ENCODE measurements around the gene VPS45. TPM values are rescaled to one million over a fixed set of nuclear protein-coding genes. Genes with fewer than 3 reads are reported as not detected.

Gene VPS45
- total RNA-seq, 1 donor from 2014 or later = 37.4 TPM

DNA sequence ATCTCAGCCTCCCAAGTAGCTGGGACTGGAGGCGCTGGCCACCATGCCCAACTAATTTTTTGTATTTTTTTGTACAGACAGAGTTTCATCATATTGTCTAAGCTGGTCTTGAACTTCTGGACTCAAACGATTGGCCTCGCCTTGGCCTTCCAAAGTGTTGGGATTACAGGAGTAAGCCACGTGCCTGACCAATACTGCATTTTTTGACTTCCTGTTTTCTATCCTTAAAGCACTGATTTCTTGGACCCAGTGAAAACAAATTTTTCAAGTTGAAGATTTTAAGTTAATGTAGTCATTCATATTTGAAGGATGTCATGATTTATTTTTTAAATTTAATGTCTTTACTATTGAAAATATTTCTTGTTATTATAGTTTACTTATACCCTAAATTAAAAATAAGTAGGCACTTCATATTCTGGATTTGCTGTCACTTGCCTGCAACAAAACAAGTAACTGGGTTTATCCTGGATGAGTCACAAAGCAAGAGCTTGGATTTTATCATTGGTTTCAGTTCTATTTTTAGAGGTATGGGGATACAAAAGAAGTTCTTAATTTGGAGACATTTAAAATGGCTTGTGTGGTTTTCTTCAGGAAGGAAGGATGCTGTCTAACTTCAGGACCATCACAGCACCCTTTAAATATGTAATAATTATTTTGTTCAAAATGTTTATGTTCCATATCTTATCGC is 2.2 kb upstream of the VPS45 start:
- DNase-seq (no peak), ATAC-seq (no peak)
- no peak overlapping the region for H3K4me3 ChIP-seq
- no peaks in the 10 kb centered on the region for H3K9me3 ChIP-seq
- no peaks in the 10 kb centered on the region for H3K27me3 ChIP-seq
- no peak overlapping the region for H3K27ac ChIP-seq
- H3K36me3 ChIP-seq = peaks cover 7% of the 10 kb centered on the region
- intact Hi-C loops (cut with DNase I) = no loop called here
- TF ChIP-seq, protein P1, sequence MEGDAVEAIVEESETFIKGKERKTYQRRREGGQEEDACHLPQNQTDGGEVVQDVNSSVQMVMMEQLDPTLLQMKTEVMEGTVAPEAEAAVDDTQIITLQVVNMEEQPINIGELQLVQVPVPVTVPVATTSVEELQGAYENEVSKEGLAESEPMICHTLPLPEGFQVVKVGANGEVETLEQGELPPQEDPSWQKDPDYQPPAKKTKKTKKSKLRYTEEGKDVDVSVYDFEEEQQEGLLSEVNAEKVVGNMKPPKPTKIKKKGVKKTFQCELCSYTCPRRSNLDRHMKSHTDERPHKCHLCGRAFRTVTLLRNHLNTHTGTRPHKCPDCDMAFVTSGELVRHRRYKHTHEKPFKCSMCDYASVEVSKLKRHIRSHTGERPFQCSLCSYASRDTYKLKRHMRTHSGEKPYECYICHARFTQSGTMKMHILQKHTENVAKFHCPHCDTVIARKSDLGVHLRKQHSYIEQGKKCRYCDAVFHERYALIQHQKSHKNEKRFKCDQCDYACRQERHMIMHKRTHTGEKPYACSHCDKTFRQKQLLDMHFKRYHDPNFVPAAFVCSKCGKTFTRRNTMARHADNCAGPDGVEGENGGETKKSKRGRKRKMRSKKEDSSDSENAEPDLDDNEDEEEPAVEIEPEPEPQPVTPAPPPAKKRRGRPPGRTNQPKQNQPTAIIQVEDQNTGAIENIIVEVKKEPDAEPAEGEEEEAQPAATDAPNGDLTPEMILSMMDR (IDR thresholded peaks at IDR 0.05) = no peak
- peaks cover 21% of the 10 kb centered on the region for H3K4me1 ChIP-seq

DNA sequence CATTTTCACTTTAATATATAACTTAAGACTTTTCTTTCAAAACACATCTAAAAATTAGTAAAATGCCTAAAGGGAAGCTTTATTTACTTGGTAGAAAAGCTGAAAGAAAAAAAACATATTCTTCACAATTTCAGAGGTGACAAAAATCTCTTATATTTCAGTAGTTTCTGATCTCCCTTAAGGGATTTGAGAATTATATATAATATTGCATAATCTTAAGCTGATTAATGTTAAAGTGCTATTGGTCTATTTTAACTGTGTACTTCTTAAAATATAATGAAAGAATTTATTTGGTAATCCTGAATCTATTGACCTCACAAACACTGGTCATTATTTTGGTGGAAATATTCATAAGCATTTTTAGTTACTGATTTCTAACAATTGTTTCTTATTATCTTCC is 1.2 kb upstream of the VPS45 start:
- DNase-seq = no peak
- H3K27me3 ChIP-seq = no peaks in the 10 kb centered on the region
- no peak for ATAC-seq
- peak overlapping the region; percentile 92 for H3K27ac ChIP-seq
- peaks cover 7% of the 10 kb centered on the region for H3K36me3 ChIP-seq
- TF ChIP-seq, protein P1 (IDR thresholded peaks at IDR 0.05) = no peak
- intact Hi-C loops (cut with DNase I) = no loop called here
- H3K4me1 ChIP-seq = peaks cover 21% of the 10 kb centered on the region
- no peaks in the 10 kb centered on the region for H3K9me3 ChIP-seq
- peak overlapping the region; percentile 84 for H3K4me3 ChIP-seq

DNA sequence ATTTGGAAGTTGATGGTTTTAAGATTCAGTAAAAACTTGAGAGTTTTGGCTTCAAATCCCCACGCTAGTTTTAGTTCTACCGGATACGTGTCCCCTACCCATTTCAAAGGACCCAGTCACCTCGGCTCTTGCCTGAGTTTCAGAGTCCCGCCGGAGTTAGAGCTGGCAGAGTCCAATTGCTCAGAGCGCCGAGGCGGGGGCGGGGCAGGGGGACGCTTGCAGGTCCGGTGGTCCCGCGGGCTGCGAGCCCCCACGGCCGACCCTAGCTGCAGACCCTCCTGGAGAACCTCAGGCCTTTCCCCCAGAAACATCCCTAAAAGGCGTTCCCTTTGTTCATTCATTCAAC is 765 bp upstream of the VPS45 start:
- H3K4me1 ChIP-seq = peaks cover 21% of the 10 kb centered on the region
- TF ChIP-seq, protein P1 (IDR thresholded peaks at IDR 0.05) = no peak
- H3K36me3 ChIP-seq = peaks cover 9% of the 10 kb centered on the region
- peak overlapping the region; percentile 84 for H3K4me3 ChIP-seq
- intact Hi-C loops (cut with DNase I) = no loop called here
- ATAC-seq = peak; percentile 48
- H3K27ac ChIP-seq = peak overlapping the region; percentile 92
- DNase-seq = peak; percentile 78
- H3K9me3 ChIP-seq = no peaks in the 10 kb centered on the region
- no peaks in the 10 kb centered on the region for H3K27me3 ChIP-seq

DNA sequence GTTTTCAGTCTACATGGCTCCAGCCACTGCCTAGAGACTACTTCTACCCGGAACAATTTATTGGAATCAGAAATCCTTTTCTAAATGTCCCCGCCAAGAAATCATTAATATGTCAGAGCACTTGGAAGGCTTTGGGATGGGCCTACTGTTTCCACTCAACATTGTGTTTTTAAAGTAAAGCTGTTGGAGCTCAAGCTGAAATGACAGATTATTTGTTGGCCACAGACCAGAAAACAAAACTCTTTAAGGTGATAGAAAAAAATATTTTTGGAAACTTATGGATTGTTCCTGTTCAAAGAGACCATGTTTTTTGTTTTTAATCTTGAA is 496 bp downstream of the VPS45 start:
- H3K9me3 ChIP-seq = no peaks in the 10 kb centered on the region
- TF ChIP-seq, protein P1 (IDR thresholded peaks at IDR 0.05) = no peak
- DNase-seq (no peak), ATAC-seq (no peak)
- H3K4me1 ChIP-seq = peaks cover 21% of the 10 kb centered on the region
- H3K27me3 ChIP-seq = no peaks in the 10 kb centered on the region
- peaks cover 19% of the 10 kb centered on the region for H3K36me3 ChIP-seq
- peak overlapping the region; percentile 84 for H3K4me3 ChIP-seq
- H3K27ac ChIP-seq = peak overlapping the region; percentile 92
- intact Hi-C loops (cut with DNase I) = no loop called here

DNA sequence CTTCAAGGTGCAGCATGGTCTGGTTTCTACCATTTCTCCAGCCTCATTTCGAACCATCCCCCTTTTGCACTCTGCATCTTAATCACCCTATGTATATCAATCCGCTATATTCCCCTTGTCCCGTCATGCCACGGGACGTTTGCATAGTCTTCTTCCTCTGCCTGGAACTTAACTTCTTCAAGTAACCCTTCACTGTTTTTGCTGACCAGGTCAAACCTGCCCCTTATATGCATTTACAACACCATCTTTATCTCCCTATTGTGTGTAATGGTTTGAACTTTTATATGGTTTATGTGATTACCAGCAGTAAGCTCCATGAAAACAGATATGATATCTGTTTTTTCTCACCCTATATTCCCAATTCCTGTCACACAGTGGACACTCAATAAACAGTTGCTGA is 2.3 kb downstream of the VPS45 start:
- TF ChIP-seq, protein P1 (IDR thresholded peaks at IDR 0.05) = no peak
- H3K4me3 ChIP-seq = no peak overlapping the region
- DNase-seq (no peak), ATAC-seq (no peak)
- H3K4me1 ChIP-seq = peaks cover 21% of the 10 kb centered on the region
- no peaks in the 10 kb centered on the region for H3K9me3 ChIP-seq
- H3K27ac ChIP-seq = no peak overlapping the region
- intact Hi-C loops (cut with DNase I) = loop anchor here (10.0 kb wide), 1 partner anchor 85 kb away; no protein-coding TSS in a partner anchor
- H3K27me3 ChIP-seq = no peaks in the 10 kb centered on the region
- peaks cover 36% of the 10 kb centered on the region for H3K36me3 ChIP-seq

DNA sequence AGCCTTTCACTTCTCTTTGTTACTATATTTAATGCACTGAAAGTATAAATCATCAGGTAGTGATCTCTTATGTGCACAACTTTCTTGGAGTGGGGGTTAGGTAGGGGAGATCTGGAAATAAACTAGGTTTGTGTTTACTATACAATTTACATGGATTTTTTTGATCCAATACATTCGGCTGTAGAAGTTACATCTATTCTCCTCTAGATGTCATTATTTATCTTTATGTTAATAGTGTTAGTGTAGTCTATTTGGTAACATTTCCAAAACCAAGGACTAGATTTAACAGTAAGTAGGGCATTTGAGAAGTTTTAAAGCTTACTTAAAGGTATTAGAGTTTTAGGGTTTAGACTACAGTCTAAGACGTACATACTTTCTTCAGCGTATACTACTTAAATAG is 5.4 kb downstream of the VPS45 start:
- no peaks in the 10 kb centered on the region for H3K9me3 ChIP-seq
- H3K4me3 ChIP-seq = no peak overlapping the region
- no peaks in the 10 kb centered on the region for H3K27me3 ChIP-seq

More for the DNA sequence above, 5.4 kb downstream of the VPS45 start:
- DNase-seq = no peak
- TF ChIP-seq, protein P1 (IDR thresholded peaks at IDR 0.05) = peak; percentile 51
- peak; percentile 39 for ATAC-seq
- no peak overlapping the region for H3K27ac ChIP-seq
- intact Hi-C loops (cut with DNase I) = loop anchor here (10.0 kb wide), 1 partner anchor 82 kb away; no protein-coding TSS in a partner anchor
- H3K4me1 ChIP-seq = peaks cover 7% of the 10 kb centered on the region
- peaks cover 53% of the 10 kb centered on the region for H3K36me3 ChIP-seq

Data from upper lobe of right lung (tissue), 1 donor.